SJCRH30 (cell line): Measurements from ENCODE around the gene TMTC4. TPM values are rescaled to one million over a fixed set of nuclear protein-coding genes. Genes with fewer than 3 reads are reported as not detected.
A peak's percentile ranks its signal among the peaks of the same experiment; 100 is the strongest.

Experiments used
- DNase-seq, 2 experiments: peaks; one replicate each; pipeline ENCODE4 v3.0.0-alpha.2; 2015 to 2020
- H3K27ac ChIP-seq: fragments of 250-450 bp; sonication (Bioruptor Pico); 2 replicates; pipeline ENCODE4 v1.5.1; 2020; ENCODE audit warnings: mild to moderate bottlenecking, moderate library complexity
- H3K27me3 ChIP-seq: fragments of 250-450 bp; sonication (Bioruptor Pico); 2 replicates; pipeline ENCODE4 v1.5.1; 2020; ENCODE audit warnings: mild to moderate bottlenecking, moderate library complexity
- H3K36me3 ChIP-seq: fragments of 250-450 bp; sonication (Bioruptor Pico); 2 replicates; pipeline ENCODE4 v1.5.1; 2020; ENCODE audit warnings: mild to moderate bottlenecking, moderate library complexity
- H3K4me1 ChIP-seq: fragments of 250-450 bp; sonication (Bioruptor Pico); 2 replicates; pipeline ENCODE4 v1.5.1; 2020; ENCODE audit warnings: mild to moderate bottlenecking, moderate library complexity
- H3K4me3 ChIP-seq: fragments of 250-450 bp; sonication (Bioruptor Pico); 2 replicates; pipeline ENCODE4 v1.5.1; 2020; ENCODE audit warnings: mild to moderate bottlenecking, moderate library complexity
- H3K9me3 ChIP-seq: fragments of 250-450 bp; sonication (Bioruptor Pico); replicated peaks from 2 replicates; pipeline ENCODE4 v1.5.1; 2020; ENCODE audit warnings: mild to moderate bottlenecking, moderate library complexity
- total RNA-seq: library from RNA; depleted of rRNA; stranded (reverse); fragments of >200 nt; shearing (Covaris generic); gene quantifications from 2 replicates; pipeline ENCODE4 v1.2.3, GENCODE V29; 2014

The TMTC4 gene
- total RNA-seq, 1 experiment from 2014 or later: 25.0 TPM

DNA sequence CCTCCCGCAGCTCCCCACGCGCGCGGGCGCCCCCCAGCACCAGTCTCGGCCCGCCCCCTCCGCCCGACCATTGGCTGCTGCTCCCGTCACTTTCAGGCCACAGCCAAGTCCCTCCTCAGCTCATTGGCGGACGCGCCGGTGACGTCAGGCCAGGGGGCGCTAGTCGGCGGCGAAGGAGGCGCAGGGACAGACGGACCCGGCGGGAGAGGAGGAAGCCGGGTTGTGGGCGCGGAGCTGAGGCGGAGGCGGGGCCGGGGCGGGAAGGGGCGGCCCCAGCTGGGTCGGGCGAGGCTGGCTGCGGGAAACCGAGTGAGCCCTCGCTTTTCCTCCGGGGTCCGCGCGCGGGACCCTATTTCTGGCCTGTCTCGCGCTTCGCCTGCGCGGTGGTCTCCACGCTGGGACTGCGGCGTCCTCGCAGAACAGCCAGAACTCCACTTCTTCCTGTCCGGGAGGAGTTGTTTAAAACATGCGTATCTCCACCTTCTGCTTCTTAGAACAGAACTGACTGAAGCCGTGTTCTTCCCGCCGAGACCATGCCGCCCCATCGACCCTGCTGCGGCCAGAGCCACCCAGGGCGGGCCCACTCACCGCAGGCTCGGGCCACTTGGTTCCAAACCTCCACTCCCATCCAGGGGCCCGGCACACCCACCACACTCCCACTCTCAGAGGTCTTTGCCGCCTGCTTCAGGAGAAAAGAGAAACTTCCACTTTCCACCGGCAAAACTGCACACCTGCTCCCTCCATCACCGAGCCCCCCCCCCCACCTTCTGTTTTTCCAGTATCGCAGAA lies 471 bp upstream of the TMTC4 start:
- H3K27me3 ChIP-seq: no peaks in the 10 kb centered on the region
- H3K4me1 ChIP-seq: no peaks in the 10 kb centered on the region; the same call in 1 of the 2 replicates
- DNase-seq: peak; percentile 96 to 98
- H3K9me3 ChIP-seq: no peaks in the 10 kb centered on the region
- peak overlapping the region; percentile 96 for H3K4me3 ChIP-seq
- H3K36me3 ChIP-seq: no peaks in the 10 kb centered on the region
- H3K27ac ChIP-seq: no peak overlapping the region; the same call in 1 of the 2 replicates

DNA sequence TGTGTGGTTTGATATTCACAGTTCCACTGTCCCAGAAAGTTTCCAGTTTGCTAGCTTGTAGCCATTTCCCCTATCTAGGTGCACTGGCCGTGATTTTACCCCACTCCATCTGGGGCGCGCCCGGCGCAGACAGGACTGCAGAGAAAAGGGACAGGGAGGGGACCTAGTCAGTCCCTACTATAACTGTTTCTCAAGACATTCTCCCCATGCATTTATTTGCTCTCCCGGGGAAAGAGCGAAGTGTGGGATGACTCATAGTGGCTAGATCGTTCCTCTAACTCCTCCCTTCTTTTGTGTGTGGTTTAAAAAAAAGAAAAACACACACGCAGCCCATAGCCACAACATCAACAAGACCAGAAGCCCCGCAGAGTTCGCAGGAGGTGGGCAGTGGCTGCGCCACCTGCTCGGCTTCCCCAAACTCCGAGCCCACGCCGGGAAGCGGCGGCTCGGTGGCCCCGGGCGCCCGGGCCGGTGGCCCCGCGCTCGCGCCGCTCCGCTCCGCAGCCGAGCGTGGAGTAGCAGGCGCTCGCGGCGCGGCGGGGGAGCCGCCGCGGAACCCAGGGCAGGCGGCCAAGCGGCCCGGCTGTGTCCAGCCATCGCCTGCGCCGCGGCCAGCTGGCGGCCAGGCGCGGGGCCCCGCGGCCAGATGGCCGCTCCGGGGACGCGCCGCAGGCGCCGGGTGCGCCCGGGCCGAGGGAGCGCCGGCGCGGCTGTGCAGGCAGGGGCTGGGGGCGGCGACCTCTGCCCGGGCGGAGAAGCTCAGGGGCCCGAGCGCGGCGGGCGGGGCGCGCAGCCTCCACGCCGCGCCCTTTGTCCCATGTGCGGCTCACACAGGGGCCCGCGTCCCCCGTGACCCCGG lies 653 bp downstream of the TMTC4 start:
- H3K36me3 ChIP-seq: no peaks in the 10 kb centered on the region

DNA sequence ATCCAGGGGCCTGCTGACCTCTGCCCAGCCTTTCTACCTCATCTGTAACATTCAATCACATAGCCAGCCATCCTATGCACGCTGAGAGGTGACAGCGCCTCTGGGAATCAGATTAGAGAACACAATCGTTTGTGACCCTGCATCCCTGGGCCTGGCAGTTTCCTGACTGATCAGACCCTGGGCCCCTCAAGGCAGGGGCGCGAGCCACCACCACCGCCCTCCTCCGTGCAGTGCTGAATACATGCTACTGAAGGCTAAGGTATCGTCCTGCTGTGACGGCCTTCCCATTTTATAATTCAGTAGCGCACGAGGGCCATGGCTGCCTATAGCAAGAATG lies 1.3 kb downstream of the TMTC4 start:
- no peaks in the 10 kb centered on the region for H3K27me3 ChIP-seq
- H3K27ac ChIP-seq: peak overlapping the region; percentile 32; the same call in 1 of the 2 replicates
- H3K4me1 ChIP-seq: no peaks in the 10 kb centered on the region; the same call in 1 of the 2 replicates
- no peaks in the 10 kb centered on the region for H3K36me3 ChIP-seq
- no peaks in the 10 kb centered on the region for H3K9me3 ChIP-seq
- peak in 1 of 2 experiments; percentile 5 for DNase-seq
- peak overlapping the region; percentile 96 for H3K4me3 ChIP-seq

More for the DNA sequence above, 653 bp downstream of the TMTC4 start:
- Histone ChIP-seq H3K27ac (peak overlapping the region; percentile 32; the same call in 1 of the 2 replicates), H3K27me3 (no peaks in the 10 kb centered on the region), H3K9me3 (no peaks in the 10 kb centered on the region), H3K4me1 (no peaks in the 10 kb centered on the region; the same call in 1 of the 2 replicates), H3K4me3 (peak overlapping the region; percentile 96)
- peak; percentile 24 to 52 for DNase-seq

DNA sequence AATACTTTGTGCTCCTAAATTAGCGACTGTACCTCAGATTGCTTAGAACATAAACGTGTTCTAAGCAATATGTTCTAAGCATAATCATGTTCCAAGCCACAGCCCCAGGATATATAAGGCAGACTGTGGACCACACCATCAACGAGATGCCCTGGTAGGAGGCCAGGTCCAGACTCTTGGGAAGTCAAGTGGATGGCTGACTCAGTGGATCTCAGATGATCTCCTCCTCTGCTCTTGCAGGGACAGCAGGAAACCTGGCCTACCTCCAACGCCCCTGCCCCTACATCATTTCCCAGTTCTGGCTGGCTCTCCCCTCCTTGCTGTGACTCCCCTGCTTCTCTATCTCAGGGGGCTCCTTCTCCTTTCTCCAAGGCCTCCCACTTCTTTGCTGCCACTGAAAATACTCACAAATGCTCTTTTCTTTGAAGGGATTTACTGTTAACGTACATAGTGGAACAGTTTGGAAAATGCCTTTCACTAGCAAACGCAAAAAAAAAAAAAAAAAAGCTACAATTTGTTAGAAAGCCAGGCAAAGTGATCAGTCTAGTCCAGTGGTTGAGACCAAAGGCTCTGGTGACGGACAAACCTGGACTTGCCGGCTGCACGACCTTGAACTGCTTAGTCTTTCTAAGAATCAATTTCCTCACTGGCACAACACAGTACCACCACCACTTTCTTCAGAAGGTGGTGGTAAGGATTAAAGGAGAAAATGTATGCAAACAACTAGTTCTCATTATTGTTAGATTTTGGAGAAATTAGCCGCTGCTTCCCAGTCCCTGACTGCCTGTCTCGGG lies 3.0 kb downstream of the TMTC4 start:
- Histone ChIP-seq H3K4me3 (no peak overlapping the region), H3K27ac (no peak overlapping the region), H3K27me3 (no peaks in the 10 kb centered on the region), H3K9me3 (no peaks in the 10 kb centered on the region), H3K4me1 (no peaks in the 10 kb centered on the region; the same call in 1 of the 2 replicates), H3K36me3 (peaks cover 3% of the 10 kb centered on the region; the same call in 1 of the 2 replicates)
- no peak for DNase-seq

DNA sequence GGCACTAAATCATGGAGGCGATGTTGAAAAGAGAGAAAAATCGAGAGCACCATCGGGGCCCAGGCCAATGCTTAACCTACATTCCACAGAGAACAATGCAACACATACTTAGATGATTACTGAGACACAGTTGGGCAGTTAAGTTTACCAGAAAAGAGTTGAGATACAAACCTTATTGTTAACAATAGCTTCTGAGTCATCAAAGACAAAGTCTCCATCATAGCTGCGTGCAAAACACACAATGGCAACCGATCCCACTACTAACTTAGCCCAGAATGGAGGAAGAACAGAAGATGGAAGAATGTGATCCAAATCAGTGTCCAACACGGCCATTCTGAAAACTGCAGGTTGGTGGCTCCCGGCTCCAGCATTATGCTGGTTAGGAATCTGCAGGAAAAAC lies 6.2 kb downstream of the TMTC4 start:
- H3K27me3 ChIP-seq: no peaks in the 10 kb centered on the region
- no peak for DNase-seq
- no peaks in the 10 kb centered on the region for H3K9me3 ChIP-seq
- no peak overlapping the region for H3K27ac ChIP-seq
- no peak overlapping the region for H3K4me3 ChIP-seq
- no peaks in the 10 kb centered on the region; the same call in 1 of the 2 replicates for H3K4me1 ChIP-seq
- peaks cover 11% of the 10 kb centered on the region; the same call in 1 of the 2 replicates for H3K36me3 ChIP-seq

DNA sequence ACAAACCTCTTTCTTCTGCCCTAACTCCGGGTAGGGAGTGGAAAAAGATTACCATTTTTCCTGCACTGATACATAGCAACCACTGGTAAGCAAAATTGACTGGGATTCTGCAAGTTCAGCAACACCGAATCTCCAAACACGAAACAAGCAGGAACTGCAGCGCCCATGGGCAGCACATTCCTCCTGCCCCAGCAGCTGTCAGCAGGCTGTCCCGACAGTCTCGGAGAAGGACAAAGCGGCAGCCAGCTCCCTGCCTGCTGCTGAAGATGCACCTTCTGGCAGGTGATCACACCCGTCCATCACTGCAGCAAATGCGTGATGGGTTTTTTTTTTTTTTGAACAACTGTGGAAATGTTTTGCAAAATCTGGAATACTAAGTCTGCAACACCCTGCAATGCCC lies 6.7 kb downstream of the TMTC4 start:
- Histone ChIP-seq H3K4me1 (no peaks in the 10 kb centered on the region), H3K27ac (no peak overlapping the region), H3K36me3 (peaks cover 11% of the 10 kb centered on the region; the same call in 1 of the 2 replicates), H3K4me3 (no peak overlapping the region), H3K27me3 (no peaks in the 10 kb centered on the region), H3K9me3 (no peaks in the 10 kb centered on the region)
- DNase-seq: no peak

DNA sequence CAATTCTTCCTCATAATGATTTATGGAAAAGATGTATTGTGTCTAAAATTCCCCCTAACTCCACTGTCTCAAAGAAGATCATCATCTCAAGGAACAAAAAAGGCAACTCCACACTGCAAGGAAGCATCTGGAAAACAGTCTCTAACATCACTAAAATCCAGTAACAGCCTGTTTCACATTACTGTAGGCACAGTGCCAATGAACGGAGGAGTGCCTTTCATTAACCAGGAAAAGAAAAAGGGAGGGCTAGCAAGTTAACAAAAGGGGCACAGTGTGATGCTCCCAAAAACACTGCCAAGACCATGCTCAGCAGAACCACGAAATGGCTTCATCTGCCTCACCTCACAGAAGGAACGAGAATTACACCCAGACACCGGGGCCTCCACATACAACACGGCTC lies 8.5 kb downstream of the TMTC4 start:
- Histone ChIP-seq H3K27me3 (no peaks in the 10 kb centered on the region), H3K27ac (no peak overlapping the region), H3K9me3 (no peaks in the 10 kb centered on the region), H3K4me3 (no peak overlapping the region), H3K4me1 (no peaks in the 10 kb centered on the region), H3K36me3 (peaks cover 11% of the 10 kb centered on the region; the same call in 1 of the 2 replicates)
- no peak for DNase-seq

DNA sequence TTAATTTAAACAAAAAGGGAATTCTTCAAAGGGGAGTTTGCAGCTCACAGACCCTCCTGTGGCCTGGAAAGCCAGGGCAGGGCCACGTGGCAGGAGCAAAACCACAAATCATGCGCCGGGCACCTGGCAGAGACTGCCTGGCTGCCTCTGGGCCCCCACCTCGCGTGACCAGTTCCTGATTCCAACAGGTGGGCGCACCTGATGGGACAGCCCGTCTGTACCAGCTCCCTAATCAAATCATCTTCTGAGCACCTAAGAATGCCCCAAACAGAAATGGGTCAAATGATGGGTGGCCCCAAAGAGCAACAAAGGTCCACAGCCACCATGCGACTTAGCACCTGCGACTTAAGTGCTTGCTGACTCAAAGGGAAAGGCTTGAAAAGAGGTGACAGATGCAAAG lies 9.2 kb downstream of the TMTC4 start:
- Histone ChIP-seq H3K4me3 (no peak overlapping the region), H3K36me3 (peaks cover 11% of the 10 kb centered on the region; the same call in 1 of the 2 replicates), H3K27ac (no peak overlapping the region)

DNA sequence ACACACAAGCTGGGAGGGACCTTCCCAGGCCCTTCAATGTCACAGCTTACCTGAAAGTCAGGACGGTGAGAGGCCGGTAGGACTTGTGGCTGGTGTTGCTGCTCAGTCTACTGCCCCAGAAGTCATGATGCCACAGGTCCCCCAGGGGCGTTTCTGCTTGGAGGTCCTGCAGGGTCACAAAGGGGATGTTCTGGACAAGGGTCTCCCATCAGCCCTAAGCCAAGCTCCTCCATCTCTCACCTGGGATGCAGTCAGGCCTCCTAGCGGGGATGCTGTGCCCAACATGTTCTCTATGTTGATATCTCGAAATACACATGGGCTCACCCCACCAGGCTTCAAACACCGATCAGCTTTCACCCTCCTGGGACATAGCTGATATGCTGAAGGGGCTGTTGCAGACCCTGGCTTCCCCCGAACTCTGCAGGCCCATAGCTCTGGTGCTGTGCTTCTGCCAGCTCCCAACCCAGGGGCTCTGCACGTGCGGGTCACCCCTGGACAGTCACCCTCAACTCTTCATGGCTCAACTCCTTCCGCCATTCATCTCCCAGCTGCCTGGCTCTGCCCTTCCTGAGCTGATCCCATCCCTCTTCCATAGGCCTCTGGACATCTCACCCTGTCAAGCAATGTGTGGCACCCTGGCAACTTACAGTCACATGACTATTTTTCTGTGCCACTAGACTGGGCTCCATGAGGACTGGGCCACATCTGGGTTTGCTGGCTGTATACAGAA lies 10.3 kb downstream of the TMTC4 start:
- DNase-seq: no peak

More for the DNA sequence above, 9.2 kb downstream of the TMTC4 start:
- H3K4me1 ChIP-seq: no peaks in the 10 kb centered on the region
- no peaks in the 10 kb centered on the region for H3K9me3 ChIP-seq
- DNase-seq: no peak
- H3K27me3 ChIP-seq: no peaks in the 10 kb centered on the region

DNA sequence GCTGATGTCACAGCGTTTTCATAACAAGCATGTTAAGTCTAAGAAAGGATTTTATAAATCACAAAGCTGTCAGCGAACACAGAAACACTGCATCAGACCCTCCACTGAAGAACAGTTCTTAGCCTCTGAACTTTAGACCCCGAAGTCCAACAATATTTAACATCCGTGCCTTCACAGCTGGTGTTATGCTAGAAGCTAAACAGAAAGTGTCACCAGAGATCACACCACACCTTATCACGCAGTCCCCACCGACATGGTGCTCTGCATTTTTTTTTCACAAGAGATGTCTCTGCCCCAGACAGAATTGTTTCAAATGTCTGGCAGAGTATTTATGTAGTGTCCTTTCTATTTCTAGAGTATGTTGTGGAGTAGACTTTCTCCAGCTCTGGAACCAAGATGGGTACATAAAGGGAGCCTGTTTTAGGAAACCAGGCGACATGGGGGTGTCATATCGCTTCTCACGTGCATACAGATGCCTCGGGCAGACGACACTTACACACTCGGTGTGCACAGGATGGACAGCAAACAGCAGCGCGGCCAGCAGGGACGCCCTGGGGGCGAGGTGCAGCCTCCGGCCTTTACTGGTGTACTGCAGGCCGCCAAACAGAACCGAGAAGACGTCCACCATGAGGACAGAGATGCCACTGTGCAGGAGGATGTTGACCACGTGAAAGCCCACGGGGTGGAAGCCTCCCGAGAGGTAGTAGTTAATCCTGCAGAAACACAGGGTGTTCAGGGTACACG lies 12.0 kb downstream of the TMTC4 start:
- Histone ChIP-seq H3K27ac (no peak overlapping the region), H3K27me3 (no peaks in the 10 kb centered on the region), H3K4me3 (no peak overlapping the region), H3K4me1 (no peaks in the 10 kb centered on the region), H3K36me3 (peaks cover 11% of the 10 kb centered on the region; the same call in 1 of the 2 replicates), H3K9me3 (no peaks in the 10 kb centered on the region)
- no peak for DNase-seq

More for the DNA sequence above, 10.3 kb downstream of the TMTC4 start:
- peaks cover 11% of the 10 kb centered on the region; the same call in 1 of the 2 replicates for H3K36me3 ChIP-seq
- no peaks in the 10 kb centered on the region for H3K9me3 ChIP-seq
- H3K4me1 ChIP-seq: no peaks in the 10 kb centered on the region
- H3K27ac ChIP-seq: no peak overlapping the region
- H3K4me3 ChIP-seq: no peak overlapping the region
- no peaks in the 10 kb centered on the region for H3K27me3 ChIP-seq

DNA sequence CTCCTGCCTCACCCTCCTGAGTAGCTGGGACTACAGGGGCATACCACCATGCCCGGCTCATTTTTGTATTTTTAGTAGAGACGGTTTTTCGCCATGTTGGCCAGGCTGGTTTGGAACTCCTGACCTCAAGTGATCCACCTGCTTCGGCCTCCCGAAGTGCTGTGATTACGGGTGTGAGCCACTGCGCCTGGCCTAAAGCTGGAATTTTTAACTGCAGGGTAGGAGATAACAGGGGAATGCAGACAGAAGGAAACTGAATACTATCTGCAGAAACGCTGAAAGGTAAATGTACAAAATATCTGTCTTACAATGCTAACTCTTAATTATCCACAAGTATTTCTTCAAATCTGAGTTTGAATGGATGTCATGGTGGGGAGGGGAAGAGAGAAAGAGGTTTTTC lies 13.8 kb downstream of the TMTC4 start:
- H3K4me3 ChIP-seq: no peak overlapping the region
- H3K36me3 ChIP-seq: peaks cover 3% of the 10 kb centered on the region; the same call in 1 of the 2 replicates
- no peak for DNase-seq
- H3K27me3 ChIP-seq: no peaks in the 10 kb centered on the region
- no peak overlapping the region for H3K27ac ChIP-seq
- H3K4me1 ChIP-seq: no peaks in the 10 kb centered on the region
- no peaks in the 10 kb centered on the region for H3K9me3 ChIP-seq

DNA sequence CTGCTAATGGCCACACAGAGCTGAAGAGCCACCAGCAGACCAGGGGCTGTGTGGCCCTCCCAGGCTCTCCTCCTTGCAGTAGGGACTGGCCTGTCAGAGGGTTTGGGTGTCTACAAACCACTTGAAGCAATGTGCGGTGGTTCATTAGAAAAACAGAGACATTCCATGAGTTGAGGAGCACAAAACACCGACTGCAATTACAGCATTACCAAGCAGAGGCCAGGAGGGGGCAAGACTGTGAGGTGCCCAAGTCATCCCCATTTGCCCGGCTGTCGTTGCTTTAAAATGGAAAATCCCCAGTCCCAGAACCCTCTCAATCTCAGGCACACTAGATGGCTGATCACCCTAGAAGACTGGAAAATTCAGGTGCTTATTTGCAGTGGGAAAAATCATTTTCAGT lies 15.0 kb downstream of the TMTC4 start:
- H3K36me3 ChIP-seq: peaks cover 3% of the 10 kb centered on the region; the same call in 1 of the 2 replicates
- H3K4me1 ChIP-seq: no peaks in the 10 kb centered on the region
- no peak for DNase-seq
- H3K4me3 ChIP-seq: no peak overlapping the region
- no peaks in the 10 kb centered on the region for H3K27me3 ChIP-seq
- no peak overlapping the region for H3K27ac ChIP-seq
- H3K9me3 ChIP-seq: no peaks in the 10 kb centered on the region

DNA sequence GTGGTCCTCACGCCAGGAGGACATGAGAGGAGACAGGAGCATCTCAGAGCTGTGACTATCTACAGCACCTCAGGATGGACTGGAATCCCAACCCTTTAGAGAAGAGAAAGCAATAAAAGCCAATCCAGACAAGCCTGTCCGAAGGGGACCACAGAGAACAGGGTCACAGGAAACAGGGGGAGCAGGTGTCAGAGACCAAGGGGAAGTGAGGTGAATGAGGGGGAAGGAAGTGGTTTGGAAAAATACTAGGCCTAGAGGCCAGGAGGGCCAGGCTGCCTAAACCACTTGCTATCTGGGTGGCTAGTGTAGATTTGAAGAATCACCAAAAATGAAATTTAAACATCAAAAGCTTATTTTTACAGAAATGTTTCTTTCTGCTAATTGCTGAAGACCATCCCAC lies 16.2 kb downstream of the TMTC4 start:
- Histone ChIP-seq H3K4me3 (no peak overlapping the region), H3K36me3 (no peaks in the 10 kb centered on the region; the same call in none of the 2 replicates)

More for the DNA sequence above, 16.2 kb downstream of the TMTC4 start:
- Histone ChIP-seq H3K9me3 (no peaks in the 10 kb centered on the region), H3K4me1 (no peaks in the 10 kb centered on the region), H3K27ac (no peak overlapping the region), H3K27me3 (no peaks in the 10 kb centered on the region)
- DNase-seq: no peak
